ENCODE measurements around the gene NAGLU.

The NAGLU gene

DNA sequence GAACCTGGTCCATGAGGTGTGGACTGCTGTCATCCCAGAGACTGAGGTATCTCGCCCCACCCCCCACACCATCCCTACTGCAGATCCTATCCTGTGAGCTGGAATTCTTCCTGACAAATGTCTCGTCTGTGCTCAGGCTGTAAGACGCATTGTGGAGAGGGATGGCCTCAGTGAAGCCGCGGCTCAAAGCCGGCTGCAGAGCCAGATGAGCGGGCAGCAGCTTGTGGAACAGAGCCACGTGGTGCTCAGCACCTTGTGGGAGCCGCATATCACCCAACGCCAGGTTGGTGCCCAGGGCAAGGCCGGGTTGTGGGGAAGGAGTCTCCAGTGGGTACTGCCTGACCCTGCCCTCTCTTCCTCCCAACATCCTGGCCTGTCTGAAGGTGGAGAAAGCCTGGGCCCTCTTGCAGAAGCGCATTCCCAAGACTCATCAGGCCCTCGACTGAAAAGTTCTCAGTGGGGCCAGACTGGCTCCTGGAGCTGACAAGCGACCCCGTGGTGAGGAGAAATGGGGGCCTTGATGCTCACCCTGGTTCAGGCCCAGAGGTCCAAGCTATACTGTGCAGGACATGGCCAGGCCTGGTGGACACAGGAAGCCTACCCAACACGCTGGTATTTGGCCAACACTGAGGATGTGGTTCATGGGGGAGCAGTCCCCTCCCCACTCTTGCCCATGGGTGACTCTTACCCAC lies 29.6 kb downstream of the NAGLU start:
- DNase-seq (ENCODE audit: low spot score) = no peak

DNA sequence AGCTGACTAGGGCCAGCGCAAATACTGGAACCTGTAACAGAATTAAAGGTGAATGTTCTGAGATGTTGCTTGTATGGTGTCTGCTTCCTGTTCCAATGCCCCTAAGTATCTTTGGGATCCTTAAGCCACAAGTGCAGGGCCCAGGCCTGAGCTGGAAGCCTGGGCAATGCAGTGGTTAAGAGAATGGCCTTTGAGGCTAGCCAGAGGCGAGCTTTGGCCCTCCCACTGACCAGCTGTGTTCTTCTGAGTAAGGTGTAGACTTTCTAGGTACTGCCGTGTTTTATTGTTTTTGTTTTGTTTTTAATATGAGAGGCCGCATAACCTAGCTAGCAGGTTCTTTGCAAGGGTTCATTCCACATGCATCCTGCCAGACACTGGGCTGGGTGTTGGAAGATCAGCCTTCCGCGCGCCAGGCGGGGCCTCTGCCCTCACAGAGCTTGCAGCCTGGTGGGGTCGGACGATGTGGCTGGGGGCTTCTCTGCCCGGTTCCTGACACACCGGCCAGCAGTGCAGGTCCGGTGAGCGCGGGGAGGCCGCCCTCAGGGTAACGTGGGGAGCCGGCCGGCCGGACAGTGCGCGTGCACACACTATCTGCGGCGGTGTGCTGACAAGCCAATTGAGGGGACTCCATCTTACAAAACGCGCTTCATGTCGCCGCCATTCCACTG lies 30.3 kb downstream of the NAGLU start:
- no peak for DNase-seq (ENCODE audit: low spot score)

DNA sequence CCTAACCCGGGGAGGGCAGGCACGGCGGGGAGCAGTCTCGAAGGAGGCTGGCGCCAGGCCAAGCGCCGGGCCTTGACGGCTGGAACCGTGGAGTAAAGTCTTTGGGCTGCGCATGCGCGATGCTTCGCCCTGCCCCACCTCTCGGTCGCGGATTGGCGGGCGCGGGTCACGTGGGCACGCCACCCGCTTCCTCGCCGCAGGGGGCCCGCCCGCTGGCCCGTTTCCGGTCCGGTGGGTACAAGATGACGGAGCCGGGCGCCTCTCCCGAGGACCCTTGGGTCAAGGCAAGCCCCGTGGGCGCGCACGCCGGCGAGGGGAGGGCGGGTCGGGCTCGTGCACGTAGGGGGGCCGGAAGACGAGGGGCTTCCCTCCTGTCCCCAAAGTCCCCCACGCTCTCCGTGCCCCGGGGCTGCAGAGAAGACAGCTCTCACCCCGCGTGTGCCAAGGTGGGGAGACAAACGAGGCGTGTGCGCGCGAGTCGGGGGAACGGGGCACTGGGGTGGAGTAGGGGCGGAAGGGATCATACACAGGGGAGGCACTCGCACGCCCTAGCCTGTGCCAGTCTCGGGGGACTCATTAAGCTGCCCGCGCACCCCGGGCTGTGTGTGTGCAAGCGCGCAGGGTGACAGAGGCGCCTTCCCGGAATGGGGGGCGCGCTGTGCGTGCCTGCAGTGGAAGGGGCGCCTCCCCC lies 31.0 kb downstream of the NAGLU start, which contains the start of gene MLX:
TSS of gene MLX (plus strand) at position 218 of the 691 bp plus-strand sequence. CDS start at position 243, 25 bp downstream.
- DNase-seq (ENCODE audit: low spot score) = peak; percentile 97

DNA sequence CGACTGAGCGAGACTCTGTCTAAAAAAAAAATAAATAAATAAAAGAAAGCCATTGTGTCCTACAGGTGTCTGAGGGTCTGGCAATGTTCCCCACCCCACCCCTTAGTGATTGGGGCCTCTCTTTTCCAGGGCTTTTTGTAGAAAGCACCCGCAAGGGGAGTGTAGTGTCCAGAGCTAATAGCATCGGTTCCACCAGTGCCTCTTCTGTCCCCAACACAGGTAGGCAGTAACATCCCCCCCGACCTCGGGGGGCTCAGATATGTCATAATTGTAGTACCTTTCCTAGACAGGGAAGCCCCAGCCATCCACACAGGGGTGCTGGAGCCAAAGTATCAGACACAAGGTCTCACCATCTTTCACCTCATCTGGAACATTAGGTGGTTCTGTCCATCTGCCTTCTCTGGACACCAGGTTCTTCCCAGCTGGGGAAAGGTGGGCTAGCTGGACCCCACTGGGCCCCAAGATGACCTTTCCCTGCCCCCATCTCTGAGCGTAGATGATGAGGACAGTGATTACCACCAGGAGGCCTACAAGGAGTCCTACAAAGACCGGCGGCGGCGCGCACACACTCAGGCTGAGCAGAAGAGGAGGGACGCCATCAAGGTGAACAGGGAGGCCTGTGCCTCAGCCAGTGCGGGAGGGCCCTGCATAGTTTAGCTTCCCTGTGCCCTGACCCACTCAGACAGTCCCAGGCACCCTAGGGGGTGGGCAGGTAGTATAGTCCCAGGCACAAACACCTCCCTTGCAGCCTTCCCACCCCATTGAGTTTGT lies 32.5 kb downstream of the NAGLU start:
- no peak for DNase-seq (ENCODE audit: low spot score)

DNA sequence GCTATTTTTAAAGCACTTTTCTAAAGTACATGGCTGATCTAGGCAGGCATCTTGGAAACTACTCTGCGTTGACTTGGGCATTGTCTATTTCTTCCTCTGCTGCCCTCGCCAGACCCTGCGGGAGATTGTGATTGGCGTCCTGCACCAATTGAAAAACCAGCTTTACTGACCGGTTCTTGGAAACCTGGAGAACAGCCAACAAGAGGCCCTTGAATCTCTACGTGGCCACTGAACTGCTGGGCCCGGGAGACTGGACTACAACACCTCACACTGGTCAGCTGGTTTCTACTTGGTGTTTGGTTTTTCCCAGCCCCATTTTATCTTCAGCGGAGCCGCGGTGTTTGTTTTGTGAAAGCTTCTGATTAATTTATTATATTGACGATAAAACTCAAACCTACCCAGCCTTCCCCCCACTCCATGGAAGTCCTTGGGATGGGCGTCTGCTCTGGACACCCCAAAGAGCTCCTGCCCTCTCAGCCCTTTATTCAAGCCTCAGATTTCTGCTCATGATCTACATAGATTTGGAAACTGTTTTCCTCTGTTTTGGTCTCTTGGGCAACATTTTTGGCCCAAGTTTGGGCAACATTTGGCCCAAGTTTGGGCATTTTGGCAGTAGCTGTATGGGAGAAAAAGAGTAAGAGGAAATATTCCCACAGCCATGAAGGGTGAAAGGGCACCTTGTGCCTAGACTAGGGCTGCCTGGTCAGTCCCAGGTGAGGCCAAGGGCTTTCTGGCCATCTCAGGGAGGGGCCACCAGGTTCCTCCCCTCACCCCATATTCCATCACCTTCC lies 35.6 kb downstream of the NAGLU start:
- DNase-seq (ENCODE audit: low spot score) = no peak

DNA sequence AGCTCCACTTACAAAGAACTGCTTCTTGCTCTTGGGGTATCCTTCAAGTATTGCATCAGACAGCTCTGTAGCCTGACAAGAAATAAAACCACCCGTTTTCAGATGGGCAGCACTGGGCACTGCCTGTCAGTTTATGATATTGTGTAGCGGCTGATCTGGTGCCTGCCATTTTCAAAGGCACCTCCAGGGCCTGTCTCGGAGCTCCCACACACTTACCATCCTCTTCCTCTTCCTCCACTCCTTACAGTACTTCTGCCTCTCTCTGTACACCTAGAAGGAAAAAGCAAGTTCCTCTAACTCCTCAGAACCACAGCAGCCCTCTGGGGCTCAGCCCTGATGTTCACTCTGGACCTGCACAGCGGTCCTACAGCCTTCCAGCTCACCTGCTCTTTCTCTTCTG lies 37.1 kb downstream of the NAGLU start:
- DNase-seq (ENCODE audit: low spot score) = no peak

DNA sequence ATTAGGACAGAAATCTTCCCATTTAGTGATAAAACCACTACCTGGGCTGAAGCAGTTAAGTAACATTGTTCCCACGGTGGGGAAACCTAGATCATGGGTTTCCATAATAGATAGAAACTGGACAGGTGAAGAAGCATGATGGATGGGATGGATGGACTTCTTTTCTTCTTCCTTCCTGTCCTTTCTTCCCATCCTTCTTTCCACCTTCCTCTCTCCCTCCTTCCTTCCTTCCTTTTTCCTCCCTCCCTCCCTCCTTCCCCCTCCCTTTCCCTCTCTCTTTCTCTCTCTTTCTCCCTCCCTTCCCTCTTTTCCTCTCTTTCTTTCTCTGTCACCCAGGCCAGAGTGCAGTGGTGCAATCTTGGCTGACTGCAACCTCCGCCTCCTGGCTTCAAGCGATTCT lies 38.4 kb downstream of the NAGLU start:
- DNase-seq (ENCODE audit: low spot score) = no peak

DNA sequence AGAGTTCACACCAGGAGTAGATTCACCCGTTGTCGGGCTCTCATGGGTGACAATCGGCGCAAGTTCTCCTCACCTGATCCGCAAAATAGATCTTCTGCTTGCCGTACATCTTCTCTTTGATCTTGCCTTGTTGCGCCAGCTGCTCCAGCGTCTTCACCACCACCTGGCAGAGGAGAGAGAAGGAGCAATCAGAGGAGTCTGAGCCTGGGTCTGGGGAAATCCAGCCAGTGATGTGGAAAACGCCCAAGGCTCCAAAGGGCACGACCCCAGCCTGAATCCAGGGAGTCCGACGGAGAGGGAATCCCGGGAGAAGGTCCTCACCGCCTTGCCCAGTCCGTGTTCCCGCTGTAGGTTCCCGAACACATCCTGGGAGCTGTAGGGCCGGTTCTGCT lies 41.1 kb downstream of the NAGLU start:
- DNase-seq (ENCODE audit: low spot score) = no peak

DNA sequence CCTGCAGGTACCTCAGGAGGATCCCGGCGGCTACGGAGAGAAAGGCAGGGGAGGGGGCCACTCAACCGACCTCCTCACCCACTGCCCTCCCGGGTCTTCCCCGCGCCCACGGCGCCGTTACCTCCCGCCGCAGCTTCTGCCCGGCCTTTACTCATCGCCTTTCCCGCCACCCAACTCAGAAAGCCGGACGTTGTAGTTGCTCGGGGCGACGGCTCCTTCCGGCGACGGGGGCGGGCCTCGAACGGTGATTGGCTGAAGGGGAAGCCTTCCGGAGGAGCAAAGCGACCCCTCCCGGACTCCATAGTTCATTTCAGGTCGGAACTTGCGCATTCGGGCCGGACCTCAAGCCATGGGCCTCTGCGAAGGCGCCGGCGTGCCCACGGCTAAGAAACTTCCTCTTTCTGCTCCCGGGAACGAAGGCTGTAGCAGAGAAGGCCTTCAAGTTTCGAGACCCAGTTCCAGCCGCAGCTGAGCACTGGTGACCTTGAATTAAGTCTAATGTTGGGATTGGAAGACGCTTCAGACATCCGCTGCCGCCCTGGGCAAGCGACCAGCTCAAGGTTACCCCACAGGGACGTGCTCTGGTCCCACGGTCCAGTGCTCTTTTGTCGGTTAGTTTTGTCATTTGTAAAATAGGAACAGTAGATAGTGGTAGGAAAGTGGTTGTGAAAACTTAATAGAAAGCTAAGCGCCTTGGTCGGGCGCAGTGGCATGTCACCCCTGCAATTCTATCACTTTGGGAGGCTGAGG lies 41.7 kb downstream of the NAGLU start, which contains the start of gene PSMC3IP:
TSS of gene PSMC3IP (minus strand) at position 198 of the 750 bp plus-strand sequence. CDS start at position 155, 43 bp downstream.
- DNase-seq (ENCODE audit: low spot score) = peak; percentile 96

DNA sequence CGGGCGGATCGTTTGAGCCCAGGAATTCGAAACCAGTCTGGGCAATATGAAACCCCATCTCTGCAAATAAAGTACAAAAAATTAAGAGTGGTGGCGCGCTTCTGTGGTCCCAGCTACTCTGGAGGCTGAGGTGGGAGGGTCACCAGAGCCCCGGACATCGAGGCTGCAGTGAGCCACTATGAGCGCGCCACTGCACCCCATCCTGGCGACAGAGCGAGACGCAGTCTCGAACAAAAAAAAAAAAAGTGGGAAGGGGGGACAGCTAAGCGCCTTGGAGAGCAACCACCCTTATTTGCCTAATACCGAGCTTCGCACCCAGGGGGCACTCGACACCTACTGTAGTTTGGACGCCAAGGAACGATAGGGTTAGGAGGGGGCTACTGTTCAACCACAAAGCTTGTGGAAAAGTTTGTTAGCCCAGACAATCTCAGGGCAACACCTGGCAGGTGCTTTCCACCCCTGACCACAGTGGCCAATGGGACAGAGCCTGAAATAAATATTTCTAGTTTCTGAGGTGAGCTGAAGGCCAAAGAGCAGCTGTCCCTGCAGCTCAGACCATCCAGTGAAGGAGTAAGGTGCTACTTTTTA lies 42.3 kb downstream of the NAGLU start:
- peak; percentile 77 for DNase-seq (ENCODE audit: low spot score)

DNA sequence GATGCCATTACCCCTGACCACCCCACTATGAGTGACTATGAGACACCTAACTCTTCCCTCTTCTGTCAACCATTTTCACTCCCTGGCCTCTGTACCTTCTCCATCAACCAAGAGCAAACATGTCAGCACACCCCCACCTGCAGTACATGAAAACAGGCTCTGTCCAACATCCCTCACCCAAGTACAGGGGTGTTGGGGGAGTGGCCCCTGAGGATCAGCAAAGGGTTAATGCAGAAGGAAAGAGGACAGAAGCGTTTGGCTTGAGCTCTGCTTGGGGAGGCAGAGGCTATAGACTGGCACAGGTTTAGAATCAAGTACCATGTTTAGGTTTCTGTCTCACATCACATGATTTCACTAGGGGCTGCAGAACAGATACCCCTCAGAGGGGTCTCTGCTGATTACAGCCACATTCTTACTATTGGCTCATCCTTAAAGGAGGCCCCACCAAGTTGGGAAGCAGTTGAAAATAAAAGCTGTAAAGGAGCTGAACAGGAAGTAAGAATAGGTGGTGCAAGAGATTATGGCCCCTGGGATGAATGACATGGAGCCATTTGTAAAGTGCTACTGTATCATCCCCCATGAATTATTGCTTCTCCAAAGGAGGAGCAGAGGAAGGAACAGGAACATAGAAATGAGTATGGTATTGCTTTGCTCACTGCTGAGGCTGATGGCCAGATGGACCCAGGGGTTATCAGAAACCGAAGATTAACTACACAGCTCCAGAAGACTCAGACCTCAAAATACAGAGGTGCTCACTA lies 43.9 kb downstream of the NAGLU start:
- DNase-seq (ENCODE audit: low spot score) = no peak

DNA sequence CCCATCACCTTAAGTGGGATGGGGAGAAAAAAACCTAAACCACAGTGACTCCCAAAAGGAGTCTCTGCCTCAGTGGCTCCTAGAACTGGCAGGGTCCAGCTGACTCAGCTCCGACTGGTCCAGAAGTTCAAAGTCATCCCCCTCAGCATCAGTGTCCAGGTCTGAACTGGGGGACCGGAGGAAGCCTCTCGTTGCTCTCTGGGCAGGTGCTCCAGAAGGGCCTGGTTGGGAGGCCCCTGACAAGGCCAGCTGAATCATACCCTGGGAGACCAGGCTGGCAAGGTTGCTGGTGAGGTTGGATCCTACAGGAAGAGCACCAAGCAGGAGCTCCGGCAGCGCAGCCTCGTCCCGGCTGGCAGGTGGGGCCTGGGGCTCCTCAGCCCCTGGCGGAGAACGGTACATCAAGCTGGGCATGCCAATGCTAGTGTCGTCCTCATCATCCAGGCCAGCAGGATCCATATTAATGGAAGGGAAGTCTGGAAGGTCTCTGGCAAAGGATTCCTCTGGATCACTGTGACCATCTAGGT lies 45.8 kb downstream of the NAGLU start:
- DNase-seq (ENCODE audit: low spot score) = no peak

DNA sequence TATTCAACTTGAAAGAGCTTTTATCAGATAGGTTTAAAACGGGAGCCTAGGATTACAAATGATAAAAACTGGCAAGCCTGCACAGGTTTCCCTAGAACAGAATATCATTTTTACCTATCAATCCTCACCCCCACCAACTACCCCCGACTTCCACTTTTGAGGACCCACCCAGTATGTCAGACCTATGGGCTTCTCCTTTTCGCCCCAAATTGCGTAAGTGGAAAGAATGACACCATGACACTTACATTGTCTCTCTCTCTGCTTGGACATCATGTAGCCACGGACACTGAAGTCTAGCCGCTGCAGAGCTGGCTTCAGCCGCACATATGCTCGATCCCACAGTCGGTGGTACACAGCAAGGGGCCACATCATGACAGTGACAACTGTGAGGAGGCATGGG lies 48.8 kb downstream of the NAGLU start:
- DNase-seq (ENCODE audit: low spot score) = no peak

DNA sequence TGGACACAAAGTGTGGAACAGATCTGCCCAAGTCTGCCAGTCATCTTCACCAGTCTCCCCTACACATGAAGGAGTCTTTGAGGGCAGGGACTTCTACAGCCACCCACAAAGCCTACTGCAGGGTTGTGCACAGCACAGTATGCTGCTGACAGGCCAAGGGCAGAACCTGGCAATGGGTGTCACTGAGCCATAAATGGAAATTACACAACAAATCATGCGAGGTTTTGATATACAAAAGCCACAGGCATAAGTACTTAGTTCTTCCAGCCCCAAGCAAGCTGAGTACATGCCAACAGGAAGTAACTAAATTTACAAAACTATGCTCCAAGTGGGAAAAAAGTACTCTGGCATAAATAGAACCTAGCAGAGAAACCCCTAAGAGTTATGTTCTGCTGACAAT lies 49.3 kb downstream of the NAGLU start:
- no peak for DNase-seq (ENCODE audit: low spot score)

DNA sequence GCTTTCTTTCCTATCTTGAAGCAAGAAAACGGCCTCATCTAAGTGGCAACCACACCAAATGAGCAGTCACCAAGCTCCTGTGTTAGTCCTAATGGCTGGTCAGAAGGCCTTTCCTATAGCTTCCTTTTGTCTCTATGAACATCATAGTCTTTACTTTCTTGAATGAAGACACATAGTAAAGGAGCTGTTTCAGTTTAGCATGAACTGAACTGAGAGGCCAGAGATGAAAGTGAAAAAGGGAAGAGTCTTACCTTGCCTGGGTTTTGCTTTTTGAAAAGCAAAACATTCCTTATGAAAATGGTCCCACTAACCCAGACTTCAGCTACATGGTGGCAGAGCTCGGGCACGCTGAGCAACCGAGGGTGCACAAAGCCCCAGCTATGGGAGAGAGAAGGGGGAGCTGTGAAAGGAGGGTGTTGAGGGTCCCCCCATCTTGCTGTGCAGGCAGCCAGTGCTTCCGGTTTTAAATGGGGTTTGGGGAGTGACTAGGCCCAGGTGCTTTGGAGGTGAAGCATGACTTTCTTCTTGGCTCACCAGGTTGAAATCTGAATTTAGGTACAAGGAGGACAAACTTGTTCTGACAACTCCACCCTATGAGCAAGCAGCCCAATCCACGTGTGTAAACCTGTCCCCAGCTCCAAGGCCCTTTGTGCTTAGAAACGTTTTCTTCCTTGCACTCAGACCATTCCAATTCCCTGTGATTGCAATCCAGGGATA lies 50.6 kb downstream of the NAGLU start:
- DNase-seq (ENCODE audit: low spot score) = no peak

DNA sequence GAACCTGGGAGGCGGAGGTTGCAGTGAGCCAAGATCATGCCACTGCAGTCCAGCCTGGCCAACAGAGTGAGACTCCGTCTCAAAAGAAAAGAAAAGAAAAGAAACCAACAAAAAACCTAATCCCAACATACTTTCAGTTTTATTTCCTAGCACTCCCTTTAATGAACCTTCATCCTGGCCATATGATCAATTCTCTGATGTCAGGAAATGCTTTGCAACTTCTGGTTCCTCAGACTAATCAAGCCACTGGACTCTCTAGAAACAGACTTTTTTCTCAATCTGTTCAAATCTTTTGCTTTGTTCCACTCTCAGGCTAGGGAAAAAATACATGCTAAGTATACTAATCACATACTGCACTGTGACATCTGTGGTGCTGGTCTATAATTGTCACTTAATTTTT lies 54.8 kb downstream of the NAGLU start:
- no peak for DNase-seq (ENCODE audit: low spot score)

DNA sequence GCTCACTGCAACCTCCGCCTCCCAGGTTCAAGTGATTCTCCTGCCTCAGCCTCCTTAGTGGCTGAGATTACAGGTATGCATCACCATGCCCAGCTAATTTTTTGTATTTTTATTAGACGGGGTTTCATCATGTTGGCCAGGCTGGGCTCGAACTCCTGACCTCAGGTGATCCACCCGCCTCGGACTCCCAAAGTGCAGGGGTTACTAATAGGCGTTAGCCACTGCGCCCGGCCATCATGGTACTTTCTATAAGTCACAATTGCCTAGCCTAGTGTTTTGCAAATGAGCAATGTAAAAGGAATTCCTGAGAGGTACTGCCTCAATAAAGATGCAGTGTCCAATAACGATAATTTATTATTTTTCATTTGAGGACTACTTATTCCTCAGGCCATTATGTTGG lies 55.4 kb downstream of the NAGLU start:
- DNase-seq (ENCODE audit: low spot score) = no peak
